HepG2 (cell line): ENCODE data around the gene AANAT. TPM values are rescaled to one million over a fixed set of nuclear protein-coding genes. Genes with fewer than 3 reads are reported as not detected.

Experiments
- FIP1L1 ChIP-seq: fragments of 200-400 bp; formaldehyde crosslinking; IDR thresholded peaks from 2 replicates; pipeline ENCODE4 v1.6.1; 2018; ENCODE audit warnings: low read depth, mild to moderate bottlenecking, low read length, moderate library complexity, borderline replicate concordance; ENCODE audit not compliant: insufficient read depth
- FLYWCH1 ChIP-seq: sonication (generic); formaldehyde crosslinking; IDR thresholded peaks from 2 replicates; pipeline ENCODE4 v1.8.1; 2023; ENCODE audit warnings: mild to moderate bottlenecking, missing genetic modification reagents
- KDM4B ChIP-seq: sonication (generic); formaldehyde crosslinking; IDR thresholded peaks from 2 replicates; pipeline ENCODE4 v1.4.0; 2020; ENCODE audit warnings: missing genetic modification reagents
- SP140L ChIP-seq: sonication (generic); formaldehyde crosslinking; IDR thresholded peaks from 2 replicates; pipeline ENCODE4 v1.4.0; 2020; ENCODE audit warnings: missing genetic modification reagents, borderline replicate concordance
- ZNF142 ChIP-seq: sonication (generic); formaldehyde crosslinking; IDR thresholded peaks from 2 replicates; pipeline ENCODE4 v1.4.0; 2020; ENCODE audit warnings: missing genetic modification reagents
- ZNF205 ChIP-seq: IDR thresholded peaks from 2 replicates; pipeline ENCODE4 v1.6.1; 2018; ENCODE audit warnings: missing biosample characterization, missing genetic modification reagents
- ZNF256 ChIP-seq: sonication (generic); formaldehyde crosslinking; conservative IDR thresholded peaks from 2 replicates; pipeline ENCODE4 v1.4.0; 2020; ENCODE audit warnings: missing genetic modification reagents
- ZNF333 ChIP-seq: sonication (generic); formaldehyde crosslinking; IDR thresholded peaks from 2 replicates; pipeline ENCODE4 v1.4.0; 2020; ENCODE audit warnings: mild to moderate bottlenecking, missing genetic modification reagents, borderline replicate concordance
- ZNF34 ChIP-seq: sonication (generic); formaldehyde crosslinking; IDR thresholded peaks from 2 replicates; pipeline ENCODE4 v1.4.0; 2020; ENCODE audit warnings: mild to moderate bottlenecking, missing genetic modification reagents, borderline replicate concordance
- ZNF460 ChIP-seq: sonication (generic); formaldehyde crosslinking; IDR thresholded peaks from 2 replicates; pipeline ENCODE4 v1.5.1; 2020; ENCODE audit warnings: missing genetic modification reagents, mild to moderate bottlenecking, borderline replicate concordance
- ZNF549 ChIP-seq: sonication (generic); formaldehyde crosslinking; IDR thresholded peaks from 2 replicates; pipeline ENCODE4 v1.5.0; 2020; ENCODE audit warnings: missing genetic modification reagents
- ZNF724P ChIP-seq: sonication (generic); formaldehyde crosslinking; IDR thresholded peaks from 2 replicates; pipeline ENCODE4 v1.8.0; 2022; ENCODE audit warnings: missing genetic modification reagents, borderline replicate concordance
- ZNF761 ChIP-seq: sonication (generic); formaldehyde crosslinking; conservative IDR thresholded peaks from 2 replicates; pipeline ENCODE4 v1.4.0; 2020; ENCODE audit warnings: mild to moderate bottlenecking, missing genetic modification reagents
- ZNF883 ChIP-seq: sonication (generic); formaldehyde crosslinking; IDR thresholded peaks from 2 replicates; pipeline ENCODE4 v1.5.1; 2020; ENCODE audit warnings: mild to moderate bottlenecking, missing genetic modification reagents; ENCODE audit errors: not compliant biosample characterization
- ZNF891 ChIP-seq: sonication (generic); formaldehyde crosslinking; IDR thresholded peaks from 2 replicates; pipeline ENCODE4 v1.5.0; 2020; ENCODE audit warnings: mild to moderate bottlenecking, missing genetic modification reagents
- polyA plus RNA-seq, 8 experiments: library from polyadenylated mRNA; depleted of rRNA in 3 of 8; stranded (reverse) in 7 of 8; unstranded in 1 of 8; fragments of >200 nt; fragmentation: Illumina TruSeq in 4 of 8; extraction: Trizol in 4 of 8; gene quantifications; 2 replicates each; pipeline versions ENCODE4 v1.2.1 to v1.2.3, GENCODE V29; 2011 to 2016; ENCODE audit warnings: low read depth in 4 of 8, missing spikeins in 1 of 8, mixed read lengths in 1 of 8; ENCODE audit not compliant: insufficient read depth in 1 of 8
- total RNA-seq, 5 experiments: library from RNA; depleted of rRNA; stranded (reverse); fragments of >200 nt; fragmentation: Illumina TruSeq; extraction: Trizol; gene quantifications; 2 replicates each; pipeline ENCODE4 v1.2.3, GENCODE V29; 2016; ENCODE audit warnings: low read depth in 1 of 5
- TF ChIP-seq, protein P1 (sequence below): sonication (generic); formaldehyde crosslinking; IDR thresholded peaks from 2 replicates; pipeline ENCODE4 v1.9.0; 2021; ENCODE audit warnings: mild to moderate bottlenecking, missing genetic modification reagents

The AANAT gene
- total and polyA plus RNA-seq, 2 of the 13 experiments (the other 11 are each of a cell fraction or from before 2014, with no cell fraction given), result 0.07 TPM; not detected in 1

- TF ChIP-seq, protein P1, sequence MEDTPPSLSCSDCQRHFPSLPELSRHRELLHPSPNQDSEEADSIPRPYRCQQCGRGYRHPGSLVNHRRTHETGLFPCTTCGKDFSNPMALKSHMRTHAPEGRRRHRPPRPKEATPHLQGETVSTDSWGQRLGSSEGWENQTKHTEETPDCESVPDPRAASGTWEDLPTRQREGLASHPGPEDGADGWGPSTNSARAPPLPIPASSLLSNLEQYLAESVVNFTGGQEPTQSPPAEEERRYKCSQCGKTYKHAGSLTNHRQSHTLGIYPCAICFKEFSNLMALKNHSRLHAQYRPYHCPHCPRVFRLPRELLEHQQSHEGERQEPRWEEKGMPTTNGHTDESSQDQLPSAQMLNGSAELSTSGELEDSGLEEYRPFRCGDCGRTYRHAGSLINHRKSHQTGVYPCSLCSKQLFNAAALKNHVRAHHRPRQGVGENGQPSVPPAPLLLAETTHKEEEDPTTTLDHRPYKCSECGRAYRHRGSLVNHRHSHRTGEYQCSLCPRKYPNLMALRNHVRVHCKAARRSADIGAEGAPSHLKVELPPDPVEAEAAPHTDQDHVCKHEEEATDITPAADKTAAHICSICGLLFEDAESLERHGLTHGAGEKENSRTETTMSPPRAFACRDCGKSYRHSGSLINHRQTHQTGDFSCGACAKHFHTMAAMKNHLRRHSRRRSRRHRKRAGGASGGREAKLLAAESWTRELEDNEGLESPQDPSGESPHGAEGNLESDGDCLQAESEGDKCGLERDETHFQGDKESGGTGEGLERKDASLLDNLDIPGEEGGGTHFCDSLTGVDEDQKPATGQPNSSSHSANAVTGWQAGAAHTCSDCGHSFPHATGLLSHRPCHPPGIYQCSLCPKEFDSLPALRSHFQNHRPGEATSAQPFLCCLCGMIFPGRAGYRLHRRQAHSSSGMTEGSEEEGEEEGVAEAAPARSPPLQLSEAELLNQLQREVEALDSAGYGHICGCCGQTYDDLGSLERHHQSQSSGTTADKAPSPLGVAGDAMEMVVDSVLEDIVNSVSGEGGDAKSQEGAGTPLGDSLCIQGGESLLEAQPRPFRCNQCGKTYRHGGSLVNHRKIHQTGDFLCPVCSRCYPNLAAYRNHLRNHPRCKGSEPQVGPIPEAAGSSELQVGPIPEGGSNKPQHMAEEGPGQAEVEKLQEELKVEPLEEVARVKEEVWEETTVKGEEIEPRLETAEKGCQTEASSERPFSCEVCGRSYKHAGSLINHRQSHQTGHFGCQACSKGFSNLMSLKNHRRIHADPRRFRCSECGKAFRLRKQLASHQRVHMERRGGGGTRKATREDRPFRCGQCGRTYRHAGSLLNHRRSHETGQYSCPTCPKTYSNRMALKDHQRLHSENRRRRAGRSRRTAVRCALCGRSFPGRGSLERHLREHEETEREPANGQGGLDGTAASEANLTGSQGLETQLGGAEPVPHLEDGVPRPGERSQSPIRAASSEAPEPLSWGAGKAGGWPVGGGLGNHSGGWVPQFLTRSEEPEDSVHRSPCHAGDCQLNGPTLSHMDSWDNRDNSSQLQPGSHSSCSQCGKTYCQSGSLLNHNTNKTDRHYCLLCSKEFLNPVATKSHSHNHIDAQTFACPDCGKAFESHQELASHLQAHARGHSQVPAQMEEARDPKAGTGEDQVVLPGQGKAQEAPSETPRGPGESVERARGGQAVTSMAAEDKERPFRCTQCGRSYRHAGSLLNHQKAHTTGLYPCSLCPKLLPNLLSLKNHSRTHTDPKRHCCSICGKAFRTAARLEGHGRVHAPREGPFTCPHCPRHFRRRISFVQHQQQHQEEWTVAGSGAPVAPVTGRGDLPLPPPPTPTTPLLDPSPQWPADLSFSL, result peak; percentile 97
- TF ChIP-seq ZNF761 (CRISPR knock-in tag) (peak; percentile 64; the same call in 1 of the 2 replicates), ZNF460 (CRISPR knock-in tag) (no peak), ZNF142 (no peak), SP140L (CRISPR knock-in tag) (no peak; the same call in 1 of the 2 replicates), ZNF256 (CRISPR knock-in tag) (no peak), ZNF883 (CRISPR knock-in tag) (peak; percentile 69), ZNF891 (CRISPR knock-in tag) (peak; percentile 15; the same call in 1 of the 2 replicates), FIP1L1 (no peak), ZNF205 (CRISPR knock-in tag) (peak; percentile 36; the same call in 1 of the 2 replicates), ZNF333 (CRISPR knock-in tag) (no peak), ZNF34 (CRISPR knock-in tag) (peak; percentile 80; the same call in 1 of the 2 replicates), ZNF724P (0 out of 2 replicates have a peak, but pooled peaks have one; percentile 34), ZNF549 (CRISPR knock-in tag) (no peak), KDM4B (no peak), FLYWCH1 (no peak)
These were observed 30.8 kb downstream of the AANAT start (continued) for GRCh38 chr17:76497979-76498875.
